GM18870 (cell line): Measurements from ENCODE around the gene PLP1.

Source experiments
- ATAC-seq: cut with Tn5 transposase; IDR thresholded peaks from one replicate; pipeline ENCODE4 v1.9.1; 2021; ENCODE audit warnings: moderate library complexity; ENCODE audit not compliant: unreplicated experiment

PLP1 gene

DNA sequence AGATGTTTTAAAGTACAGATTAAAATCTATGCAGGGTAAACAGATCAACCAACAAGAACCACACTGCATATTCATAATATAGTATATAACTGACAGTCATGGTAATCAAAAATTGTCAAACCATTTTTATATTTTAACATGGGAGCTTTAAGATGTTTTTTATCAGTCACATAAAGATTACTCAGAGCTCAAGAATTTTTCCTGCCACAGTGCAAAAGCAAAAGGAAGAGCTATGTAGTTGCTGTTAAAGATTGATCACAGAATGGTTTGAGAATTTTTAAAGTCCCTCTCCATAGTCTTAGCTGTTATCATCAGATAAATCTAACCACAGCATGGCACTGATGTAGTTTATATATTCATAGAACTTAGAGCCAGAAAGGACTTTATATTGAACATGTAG lies 47.0 kb downstream of the PLP1 start:
- no peak for ATAC-seq

DNA sequence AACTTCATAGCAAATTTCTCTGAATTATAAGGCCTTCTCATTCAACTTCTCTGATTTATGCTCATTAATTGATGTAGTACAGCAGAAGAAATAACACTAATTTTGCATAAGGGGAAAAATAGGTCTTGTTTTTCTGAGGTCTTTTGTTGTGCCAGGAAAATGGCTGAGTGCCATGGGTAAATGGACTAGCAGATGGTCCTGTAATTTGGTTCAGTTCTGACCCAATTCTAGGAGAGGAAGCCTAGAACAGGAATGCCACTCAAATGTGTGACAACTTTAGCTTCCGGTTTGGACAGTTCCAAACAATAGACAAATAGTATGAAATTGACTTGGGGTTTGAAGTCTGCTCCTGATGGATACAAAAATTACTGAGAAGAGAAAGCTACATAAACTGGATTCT lies 49.2 kb downstream of the PLP1 start:
- no peak for ATAC-seq

DNA sequence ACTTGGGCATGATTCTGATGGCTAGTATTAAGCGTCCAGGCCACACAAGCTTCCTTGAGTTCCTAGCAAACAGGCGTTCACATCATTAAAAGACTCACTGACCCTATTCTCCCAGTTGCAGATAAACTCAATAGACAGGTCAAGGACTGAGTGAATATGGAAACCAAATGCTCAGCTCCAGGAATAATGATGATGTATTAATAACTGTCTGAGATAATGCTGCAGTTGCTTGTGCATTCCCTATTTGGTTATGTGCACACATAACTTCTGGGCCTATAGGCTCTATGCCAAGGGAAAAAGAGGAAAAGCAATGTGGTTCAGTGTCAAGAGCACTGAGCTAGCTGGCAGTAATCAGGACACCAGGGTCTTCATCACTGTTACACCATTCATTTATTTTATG lies 51.9 kb downstream of the PLP1 start:
- no peak for ATAC-seq

DNA sequence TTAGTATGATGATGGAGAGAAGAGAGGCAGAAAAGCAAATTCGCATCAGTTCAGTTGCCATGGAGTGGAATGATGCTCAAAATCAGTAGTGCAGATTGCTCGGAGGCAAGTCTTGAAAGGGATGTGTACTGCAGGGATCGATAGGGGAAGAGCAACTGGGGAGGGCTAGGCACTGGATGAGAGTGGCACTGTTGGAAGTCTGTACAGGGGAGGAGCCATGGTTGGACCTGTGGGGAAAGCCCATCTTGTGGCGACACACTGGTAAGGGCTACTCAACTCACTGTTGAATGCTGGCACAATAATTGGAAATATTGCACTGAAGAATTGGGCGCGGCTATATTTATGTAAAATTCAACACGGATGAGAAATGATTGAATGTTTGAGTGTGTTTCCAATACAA lies 54.2 kb downstream of the PLP1 start:
- no peak for ATAC-seq

DNA sequence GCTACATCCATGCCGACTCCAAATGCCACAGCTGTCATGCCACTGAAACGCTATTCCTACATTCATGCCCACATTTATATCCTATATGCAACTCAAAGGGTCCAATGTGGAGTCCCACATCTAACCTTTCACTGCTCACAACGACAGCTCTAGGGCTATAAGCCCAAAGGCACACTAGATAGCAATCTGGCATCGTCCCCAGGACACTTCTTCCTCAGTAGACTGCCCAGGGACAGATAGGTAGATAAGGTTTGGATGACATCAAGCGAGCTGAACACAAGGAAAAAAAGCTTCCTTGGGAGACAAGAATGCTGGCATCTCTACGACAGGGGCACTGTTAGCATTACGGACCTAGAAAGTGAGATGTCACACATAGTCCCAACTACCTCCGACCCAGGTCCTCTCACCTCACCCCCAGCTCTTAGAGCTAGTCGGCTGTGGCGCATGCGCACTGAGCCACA lies 54.7 kb downstream of the PLP1 start:
- ATAC-seq, result peak; percentile 9

DNA sequence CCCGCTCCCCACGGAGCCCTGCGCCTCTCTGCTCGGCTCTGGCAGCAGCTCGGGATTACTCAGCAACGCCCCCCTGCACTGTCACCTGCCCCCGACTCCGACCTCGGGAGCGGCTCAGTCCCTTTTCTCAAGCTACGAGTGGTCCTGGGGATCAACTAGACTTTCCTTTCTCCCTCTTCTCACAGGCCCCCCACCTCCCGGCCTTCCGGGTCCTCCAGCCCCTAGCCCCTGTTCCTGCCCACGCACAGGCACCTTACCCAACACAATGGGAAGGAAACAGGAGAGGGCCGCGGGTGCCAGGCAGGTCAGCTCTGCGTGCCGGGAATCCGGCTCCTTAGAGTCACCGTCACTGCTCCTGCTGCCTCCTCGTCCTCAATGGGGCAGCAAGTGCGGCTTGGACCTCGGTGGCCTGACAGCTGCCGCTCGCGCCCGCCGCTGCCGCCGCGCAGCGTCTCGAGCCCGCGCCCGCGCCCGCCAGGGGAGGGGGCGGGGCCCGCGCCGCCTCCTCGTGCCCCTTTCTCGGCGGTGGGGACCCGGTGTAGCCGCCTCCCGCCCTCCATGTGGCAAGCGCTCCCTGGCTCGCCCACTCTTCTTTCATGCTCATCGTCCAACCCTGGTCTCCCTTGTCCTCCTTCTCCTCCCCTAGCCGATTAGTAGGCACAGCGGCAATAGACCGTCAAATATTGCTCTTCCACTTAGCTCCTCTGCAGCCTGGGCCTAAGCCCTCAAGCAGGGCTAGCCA lies 55.3 kb downstream of the PLP1 start, which contains the start of gene RAB9B:
RAB9B (minus strand) TSS at position 455 of the 742 bp plus-strand sequence. CDS start 6,473 bp downstream, outside the sequence.
- ATAC-seq, result peak; percentile 65

DNA sequence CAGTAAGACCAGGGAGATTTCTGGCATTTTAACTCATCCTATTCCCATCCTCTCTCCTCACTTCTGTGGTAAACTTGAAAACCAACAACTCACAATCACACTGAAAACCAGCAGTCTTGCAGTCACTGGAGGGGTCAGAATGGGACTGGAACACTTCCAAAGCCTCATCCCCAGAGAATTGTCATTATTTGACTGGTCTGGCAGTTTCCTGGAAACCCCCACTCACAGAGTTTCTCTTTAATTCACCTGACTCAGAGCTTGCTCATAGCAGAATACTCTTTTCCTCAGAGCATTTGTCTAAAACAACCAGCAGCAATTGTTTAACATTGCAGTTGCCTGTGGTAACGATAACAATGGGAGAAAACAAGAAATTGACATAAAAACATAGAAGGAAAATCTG lies 62.8 kb downstream of the PLP1 start:
- ATAC-seq, result no peak
